Measurements from ENCODE around the gene A4GNT. TPM values are rescaled to one million over a fixed set of nuclear protein-coding genes. Genes with fewer than 3 reads are reported as not detected.

A4GNT gene
- total RNA-seq (2021; fragmentation: NEBNext Ultra II Directional; extraction: Animal tissue kit (Norgen Biotek cat#: 25700)) = not detected in 2 replicates
- not detected in 2 replicates for polyA plus RNA-seq (2011; rRNA removed)
- polyA plus RNA-seq (2011; cell fraction: cytosol; rRNA removed) = not detected
- polyA plus RNA-seq (2011; cell fraction: nucleus; rRNA removed) = not detected
- polyA plus RNA-seq (2012, experiment 1 of 2) = not detected in 4 replicates
- not detected for polyA plus RNA-seq (2012, experiment 2 of 2)
- not detected for polyA plus RNA-seq (2013, experiment 1 of 2)
- polyA plus RNA-seq (2013, experiment 2 of 2) = not detected
- polyA minus RNA-seq (2011; rRNA and poly(A)+ RNA removed) = not detected in 2 replicates
- polyA minus RNA-seq (2011; cell fraction: cytosol; rRNA and poly(A)+ RNA removed) = not detected
- not detected for polyA minus RNA-seq (2011; cell fraction: nucleus; rRNA and poly(A)+ RNA removed)
- long read RNA-seq, experiment 1 = 0 reads
- long read RNA-seq, experiment 2 = 0 reads

- no peak within 1 kb of the TSS for H4K8ac ChIP-seq (ENCODE audit: extremely low read depth, insufficient read depth, low read length)
- no peak within 1 kb of the TSS for H2BK20ac ChIP-seq (ENCODE audit: low read length)
- no peak within 1 kb of the TSS for H3K4me2 ChIP-seq (ENCODE audit: insufficient read depth in 1 of 2, low read depth in 2 of 2, low read length in 2 of 2)
- H4K5ac ChIP-seq (ENCODE audit: insufficient read length, low read depth, low read length) = no peak within 1 kb of the TSS
- no peak within 1 kb of the TSS for H3K56ac ChIP-seq (replicated peaks; ENCODE audit: insufficient read length, low read depth, low read length)
- ChIA-PET CTCF (ENCODE audit: partially characterized antibody) (interaction anchor here (2.3 kb wide), 1 partner anchor 14 kb away, joined by 6 read pairs; no protein-coding TSS in a partner anchor), POLR2A (ENCODE audit: partially characterized antibody) (interaction anchor here (1.0 to 2.2 kb wide), 2 partner anchors 17 to 42 kb away, joined by 3 to 6 read pairs; partner anchors contain the start of genes DBR1 and DZIP1L)
- no peaks in the 10 kb centered on the region for H3K9me3 ChIP-seq (ENCODE audit: insufficient read depth in 2 of 2, low read depth in 1 of 2, low read length in 1 of 2)
- H2AK5ac ChIP-seq (ENCODE audit: low read depth, low read length) = no peak within 1 kb of the TSS
- H3K4me3 ChIP-seq (ENCODE audit: extremely low read depth in 1 of 4, insufficient read depth in 2 of 4, low read depth in 3 of 4, low read length in 4 of 4) = no peak within 1 kb of the TSS
- H3K36me3 ChIP-seq (ENCODE audit: control insufficient read depth in 2 of 4, insufficient read depth in 4 of 4, low read length in 3 of 4) = no peaks in the 10 kb centered on the region
- H2AFZ ChIP-seq (ENCODE audit: low read length) = no peak within 1 kb of the TSS
- H3K23ac ChIP-seq (ENCODE audit: insufficient read length) = no peak within 1 kb of the TSS
- no peak within 1 kb of the TSS for H3K4ac ChIP-seq (replicated peaks; ENCODE audit: insufficient read length, low read depth, low read length)
- no peaks in the 10 kb centered on the region for H3K23me2 ChIP-seq (ENCODE audit: low read depth, low read length)
- no peak within 1 kb of the TSS for H2BK5ac ChIP-seq (ENCODE audit: low read depth, low read length)
- H3K27ac ChIP-seq (ENCODE audit: low read depth, low read length) = no peak within 1 kb of the TSS
- FAIRE-seq = no peak
- no peaks in the 10 kb centered on the region for H4K20me1 ChIP-seq (replicated peaks in 1 of 2; ENCODE audit: control insufficient read depth in 1 of 2, insufficient read depth in 2 of 2, low read length in 2 of 2)
- no peak within 1 kb of the TSS for H4K91ac ChIP-seq (replicated peaks; ENCODE audit: insufficient read length, low read length)
- 77% methylated on average over 1 of the region's 1 CpG; no CpG with 5 or more reads in 1 of the 2 experiments for WGBS, 2 experiments (ENCODE audit: extremely low coverage in 1 of 2, insufficient coverage in 1 of 2, insufficient read length in 1 of 2, insufficient replicate concordance in 2 of 2, low coverage in 1 of 2, low lambda C conversion rate in 2 of 2, missing lambda C conversion rate in 1 of 2)
- no peak within 1 kb of the TSS for H3K14ac ChIP-seq (ENCODE audit: insufficient read length)
- no peaks in the 10 kb centered on the region for H3K79me1 ChIP-seq (ENCODE audit: low read depth, low read length)
- no peak within 1 kb of the TSS for H2BK15ac ChIP-seq (ENCODE audit: low read length)
- no peak within 1 kb of the TSS for H2BK12ac ChIP-seq (ENCODE audit: low read depth, low read length)
- no peak for DNase-seq (ENCODE audit: low read depth in 1 of 2, low spot score in 2 of 2)
- H3K18ac ChIP-seq (ENCODE audit: extremely low read depth, low read length) = no peak within 1 kb of the TSS
- H3K9ac ChIP-seq (replicated peaks in 1 of 4; ENCODE audit: extremely low read depth in 1 of 4, low read depth in 3 of 4, low read length in 3 of 4) = no peak within 1 kb of the TSS
- H3K4me1 ChIP-seq (replicated peaks in 1 of 4; ENCODE audit: control insufficient read depth in 3 of 4, insufficient read depth in 4 of 4, low read length in 3 of 4) = no peaks in the 10 kb centered on the region
- H3K27me3 ChIP-seq (replicated peaks in 1 of 4; ENCODE audit: control insufficient read depth in 3 of 4, extremely low read depth in 1 of 4, insufficient read depth in 3 of 4, low read length in 3 of 4) = no peaks in the 10 kb centered on the region
- H2BK120ac ChIP-seq (replicated peaks; ENCODE audit: low read depth, low read length) = no peak within 1 kb of the TSS
- no peaks in the 10 kb centered on the region for H3K79me2 ChIP-seq (ENCODE audit: control insufficient read depth in 1 of 2, insufficient read depth in 2 of 2, low read length in 2 of 2)
These were observed at the start of gene A4GNT for GRCh38 chr3:138132239-138132638. Gene A4GNT, minus strand, starts transcription at chr3:138132390. Its CDS starts 1,134 bp downstream, at chr3:138131256.

Data from H1 (cell line).